CD4-positive, alpha-beta T cell treated with Interleukin-6 at 100 ng/mL for 8 hours (primary cell): ENCODE results near the gene ZNF446.
A peak's percentile ranks its signal among the peaks of the same experiment; 100 is the strongest.
"Not testable (repeated sequence)": the region's sequence is repeated elsewhere in the genome, so short reads cannot be mapped to it uniquely, and the experiment has no call there.

Source experiments
- DNase-seq: peaks from one replicate; pipeline ENCODE4 v3.0.0-alpha.2; 2020; ENCODE audit warnings: mixed read lengths, low spot score

The ZNF446 gene

GRCh38 chr19:58500242-58500641 is 24.1 kb downstream of the ZNF446 start:
- no peak for DNase-seq

GRCh38 chr19:58507602-58508223 is 31.6 kb downstream of the ZNF446 start:
- DNase-seq = not testable (repeated sequence)

GRCh38 chr19:58509731-58510083 is 33.6 kb downstream of the ZNF446 start:
- no peak for DNase-seq

GRCh38 chr19:58510084-58510862 is 34.1 kb downstream of the ZNF446 start:
- no peak for DNase-seq

GRCh38 chr19:58511353-58512208 is 35.4 kb downstream of the ZNF446 start, which contains the start of gene SLC27A5:
TSS of gene SLC27A5 (minus strand) at chr19:58511992. CDS start at chr19:58511955, 37 bp downstream.
- DNase-seq = no peak

- DNase-seq = no peak
Observed at GRCh38 chr19:58513213-58513693, 37.1 kb downstream of the ZNF446 start.

- DNase-seq = peak; percentile 94
Observed at GRCh38 chr19:58513694-58514563, 37.8 kb downstream of the ZNF446 start.

- DNase-seq = no peak
Observed at GRCh38 chr19:58514564-58515022, 38.4 kb downstream of the ZNF446 start.

GRCh38 chr19:58515259-58515658 is 39.1 kb downstream of the ZNF446 start:
- DNase-seq = no peak

GRCh38 chr19:58516246-58516836 is 40.2 kb downstream of the ZNF446 start:
- no peak for DNase-seq

GRCh38 chr19:58516964-58517833 is 41.0 kb downstream of the ZNF446 start:
- no peak for DNase-seq

GRCh38 chr19:58518256-58519086 is 42.3 kb downstream of the ZNF446 start:
- DNase-seq = no peak

GRCh38 chr19:58519087-58519354 is 42.9 kb downstream of the ZNF446 start:
- peak; percentile 43 for DNase-seq

GRCh38 chr19:58519355-58520256 is 43.5 kb downstream of the ZNF446 start, which contains the start of gene ZBTB45:
TSS of gene ZBTB45 (minus strand) at chr19:58519810. CDS start at chr19:58517673, 2,137 bp downstream.
- DNase-seq = peak; percentile 86

- no peak for DNase-seq
Observed at GRCh38 chr19:58520257-58520599, 44.1 kb downstream of the ZNF446 start.

GRCh38 chr19:58521651-58522050 is 45.5 kb downstream of the ZNF446 start:
- DNase-seq = no peak

GRCh38 chr19:58522709-58523108 is 46.6 kb downstream of the ZNF446 start:
- DNase-seq = no peak

GRCh38 chr19:58529405-58529804 is 53.3 kb downstream of the ZNF446 start:
- no peak for DNase-seq
